HFFc6 (cell line): ENCODE measurements around the gene AKAP13. TPM values are rescaled to one million over a fixed set of nuclear protein-coding genes. Genes with fewer than 3 reads are reported as not detected.

ENCODE experiments used
- DNase-seq: peaks from one replicate; pipeline ENCODE4 v3.0.0-alpha.2; 2018
- H3K27ac Mint-ChIP-seq: 2 replicates; pipeline ENCODE4 v1.8.0; 2020; ENCODE audit warnings: mild to moderate bottlenecking, mixed read lengths
- H3K27me3 Mint-ChIP-seq: 2 replicates; pipeline ENCODE4 v1.8.0; 2021; ENCODE audit warnings: mild to moderate bottlenecking, moderate library complexity, mixed read lengths; ENCODE audit not compliant: insufficient read depth
- H3K36me3 Mint-ChIP-seq: 2 replicates; pipeline ENCODE4 v1.8.0; 2021; ENCODE audit warnings: low read depth, mixed read lengths
- H3K4me1 Mint-ChIP-seq: 2 replicates; pipeline ENCODE4 v1.8.0; 2020; ENCODE audit warnings: low read depth, mixed read lengths
- H3K4me3 Mint-ChIP-seq: 2 replicates; pipeline ENCODE4 v1.8.0; 2020; ENCODE audit warnings: mild to moderate bottlenecking, moderate library complexity, mixed read lengths
- H3K9me3 Mint-ChIP-seq: 2 replicates; pipeline ENCODE4 v1.8.0; 2020; ENCODE audit warnings: mild to moderate bottlenecking, mixed read lengths
- total RNA-seq, 6 experiments: library from RNA; stranded (reverse); fragmentation: NEBNext Ultra II Directional; extraction: Animal tissue kit (Norgen Biotek cat#: 25700); gene quantifications; 2 replicates in 1 of 6; 3 replicates in 5 of 6; pipeline ENCODE4 v1.2.3, GENCODE V29; 2021
- TF ChIP-seq, protein P1 (sequence below): fragments of 200-600 bp; sonication (generic); IDR thresholded peaks from 2 replicates; pipeline ENCODE4 v1.5.0; 2021; ENCODE audit warnings: antibody characterized with exemption, mild to moderate bottlenecking

AKAP13 gene
- total RNA-seq, 6 experiments from 2014 or later: 29.0 to 51.3 (median 35.6) TPM

DNA sequence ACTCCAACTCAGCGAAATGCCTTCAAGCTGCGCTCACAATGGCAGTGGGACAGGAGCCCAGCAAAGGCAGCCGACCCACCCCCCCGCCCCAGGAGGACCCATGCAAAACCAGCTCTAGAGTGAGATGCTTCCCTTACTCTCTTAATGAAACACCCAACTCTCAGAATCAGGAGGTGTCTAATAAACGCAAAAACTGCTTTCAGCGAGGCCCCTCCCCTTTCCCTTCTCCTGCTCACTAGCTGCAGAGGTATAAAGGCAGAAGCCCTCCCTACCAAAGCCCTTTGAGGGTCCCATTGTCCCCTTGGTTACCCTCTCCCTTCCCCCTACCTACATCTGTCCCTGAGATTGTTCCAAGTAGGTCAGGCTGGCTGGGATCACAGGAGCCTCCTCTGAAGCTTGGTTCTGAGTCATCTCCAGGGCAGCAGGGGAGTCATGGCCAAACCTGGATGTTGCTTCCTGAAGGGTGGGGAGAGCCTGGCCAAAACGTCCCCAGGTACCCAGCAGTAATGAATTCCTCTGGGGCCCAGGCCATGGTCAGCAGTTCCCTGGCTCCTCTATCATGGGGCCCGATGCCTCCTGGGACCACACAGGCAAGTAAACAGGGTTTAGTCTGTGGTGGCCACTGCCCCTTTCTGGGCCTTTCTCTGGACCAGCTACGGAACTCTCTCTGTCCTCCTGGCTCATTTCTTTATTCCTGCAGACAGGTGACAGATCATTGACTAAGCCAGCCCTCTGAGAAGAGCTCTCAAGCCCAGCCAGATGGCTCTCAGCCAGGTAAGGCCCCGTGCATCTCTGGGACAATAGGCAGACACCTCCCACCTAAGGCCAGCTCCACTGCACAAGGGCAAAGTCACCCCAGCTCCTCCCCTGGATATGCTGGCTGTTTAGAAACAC is 405.7 kb downstream of the AKAP13 start:
- Mint-ChIP-seq H3K9me3 (no peaks in the 10 kb centered on the region), H3K4me3 (no peak overlapping the region), H3K4me1 (peaks cover 18% of the 10 kb centered on the region), H3K27me3 (no peaks in the 10 kb centered on the region), H3K27ac (peak overlapping the region; percentile 39), H3K36me3 (no peaks in the 10 kb centered on the region)
- DNase-seq: no peak
- TF ChIP-seq, protein P1, sequence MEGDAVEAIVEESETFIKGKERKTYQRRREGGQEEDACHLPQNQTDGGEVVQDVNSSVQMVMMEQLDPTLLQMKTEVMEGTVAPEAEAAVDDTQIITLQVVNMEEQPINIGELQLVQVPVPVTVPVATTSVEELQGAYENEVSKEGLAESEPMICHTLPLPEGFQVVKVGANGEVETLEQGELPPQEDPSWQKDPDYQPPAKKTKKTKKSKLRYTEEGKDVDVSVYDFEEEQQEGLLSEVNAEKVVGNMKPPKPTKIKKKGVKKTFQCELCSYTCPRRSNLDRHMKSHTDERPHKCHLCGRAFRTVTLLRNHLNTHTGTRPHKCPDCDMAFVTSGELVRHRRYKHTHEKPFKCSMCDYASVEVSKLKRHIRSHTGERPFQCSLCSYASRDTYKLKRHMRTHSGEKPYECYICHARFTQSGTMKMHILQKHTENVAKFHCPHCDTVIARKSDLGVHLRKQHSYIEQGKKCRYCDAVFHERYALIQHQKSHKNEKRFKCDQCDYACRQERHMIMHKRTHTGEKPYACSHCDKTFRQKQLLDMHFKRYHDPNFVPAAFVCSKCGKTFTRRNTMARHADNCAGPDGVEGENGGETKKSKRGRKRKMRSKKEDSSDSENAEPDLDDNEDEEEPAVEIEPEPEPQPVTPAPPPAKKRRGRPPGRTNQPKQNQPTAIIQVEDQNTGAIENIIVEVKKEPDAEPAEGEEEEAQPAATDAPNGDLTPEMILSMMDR: no peak

GRCh38 chr15:85786781-85787114 is 406.3 kb downstream of the AKAP13 start:
- no peak overlapping the region for H3K4me3 Mint-ChIP-seq
- DNase-seq: no peak
- H3K27me3 Mint-ChIP-seq: no peaks in the 10 kb centered on the region
- H3K36me3 Mint-ChIP-seq: no peaks in the 10 kb centered on the region
- H3K4me1 Mint-ChIP-seq: peaks cover 18% of the 10 kb centered on the region
- no peaks in the 10 kb centered on the region for H3K9me3 Mint-ChIP-seq
- TF ChIP-seq, protein P1: no peak
- no peak overlapping the region for H3K27ac Mint-ChIP-seq

GRCh38 chr15:85788771-85789495 is 408.5 kb downstream of the AKAP13 start:
- H3K27me3 Mint-ChIP-seq: 0 out of 2 replicates have a peak, but pooled peaks cover 4% of the 10 kb centered on the region
- no peaks in the 10 kb centered on the region for H3K36me3 Mint-ChIP-seq
- H3K9me3 Mint-ChIP-seq: no peaks in the 10 kb centered on the region
- DNase-seq: no peak
- no peak overlapping the region for H3K27ac Mint-ChIP-seq
- TF ChIP-seq, protein P1: no peak
- peaks cover 33% of the 10 kb centered on the region for H3K4me1 Mint-ChIP-seq
- no peak overlapping the region for H3K4me3 Mint-ChIP-seq

DNA sequence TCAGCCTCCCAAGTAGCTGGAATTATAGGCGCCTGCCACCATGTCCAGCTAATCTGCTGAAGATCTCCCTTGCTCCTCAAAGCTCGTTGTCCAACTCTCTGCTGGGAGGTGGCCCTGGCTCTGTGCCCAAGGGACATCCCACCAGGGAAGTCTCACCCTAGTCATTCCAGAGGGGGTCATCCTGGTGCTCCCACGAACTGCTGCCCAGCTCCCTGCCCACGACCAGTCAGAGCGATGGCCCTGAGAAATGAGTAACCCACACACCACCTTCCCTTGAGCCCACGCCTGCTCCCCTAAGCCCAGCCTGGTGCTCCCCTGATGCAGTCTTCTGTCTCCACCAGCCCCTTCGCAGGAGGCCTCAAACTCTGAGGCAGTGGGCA is 409.1 kb downstream of the AKAP13 start:
- Mint-ChIP-seq H3K36me3 (no peaks in the 10 kb centered on the region), H3K9me3 (no peaks in the 10 kb centered on the region), H3K4me3 (no peak overlapping the region), H3K27me3 (0 out of 2 replicates have a peak, but pooled peaks cover 4% of the 10 kb centered on the region), H3K27ac (no peak overlapping the region), H3K4me1 (peaks cover 34% of the 10 kb centered on the region)
- TF ChIP-seq, protein P1: no peak
- DNase-seq: no peak

DNA sequence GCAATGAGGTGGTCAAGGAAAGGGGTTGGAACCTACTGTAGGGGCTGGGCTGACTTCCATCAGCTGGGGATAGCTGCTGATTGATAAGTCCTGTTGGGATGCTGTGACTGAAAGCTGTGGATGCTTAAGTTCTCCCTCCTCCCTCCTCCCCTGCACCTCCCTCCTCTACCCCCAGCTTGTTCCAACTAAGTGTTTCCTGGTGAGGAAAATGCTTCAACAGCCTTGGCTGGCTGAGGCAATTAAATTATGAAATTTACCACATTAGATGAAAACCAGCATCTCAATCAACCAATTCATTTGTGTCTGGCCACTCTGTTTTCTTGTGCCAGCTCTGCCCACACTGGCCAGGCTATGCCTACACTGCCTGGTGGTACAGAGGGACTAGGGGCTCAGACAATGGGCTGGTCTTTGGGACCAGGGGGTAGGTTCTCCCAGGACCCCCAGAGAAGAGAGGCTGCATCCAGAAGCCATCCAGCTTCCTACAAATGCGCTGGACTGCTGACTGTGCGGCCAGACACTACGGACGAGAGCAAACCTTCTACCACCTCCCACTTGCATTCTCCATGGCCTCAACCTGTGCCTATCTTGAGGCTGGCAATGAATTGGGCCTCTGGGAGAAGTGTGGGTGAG is 411.8 kb downstream of the AKAP13 start:
- H3K4me1 Mint-ChIP-seq: peaks cover 24% of the 10 kb centered on the region

More for the DNA sequence above, 411.8 kb downstream of the AKAP13 start:
- H3K36me3 Mint-ChIP-seq: no peaks in the 10 kb centered on the region
- no peak for DNase-seq
- peaks cover 8% of the 10 kb centered on the region for H3K27me3 Mint-ChIP-seq
- H3K9me3 Mint-ChIP-seq: peaks cover 5% of the 10 kb centered on the region; the same call in 1 of the 2 replicates
- TF ChIP-seq, protein P1: no peak
- H3K4me3 Mint-ChIP-seq: no peak overlapping the region
- H3K27ac Mint-ChIP-seq: no peak overlapping the region
